Measurements from ENCODE around the gene MINDY4. TPM values are rescaled to one million over a fixed set of nuclear protein-coding genes. Genes with fewer than 3 reads are reported as not detected.
"Not testable (repeated sequence)": the region's sequence is repeated elsewhere in the genome, so short reads cannot be mapped to it uniquely, and the experiment has no call there.

The MINDY4 gene
- total RNA-seq, 1 experiment from 2014 or later, result 7.5 TPM

GRCh38 chr7:30796105-30796869 lies 25.1 kb downstream of the MINDY4 start:
- in situ Hi-C loops (cut with HindIII; ENCODE audit: low sequenced_read_pairs), result no loop called here
- DNase-seq (ENCODE audit: low spot score), result no peak

- no peak for DNase-seq (ENCODE audit: low spot score)
- in situ Hi-C loops (cut with HindIII; ENCODE audit: low sequenced_read_pairs), result no loop called here
Measured at GRCh38 chr7:30797176-30798040, 26.2 kb downstream of the MINDY4 start.

GRCh38 chr7:30799206-30799975 lies 28.2 kb downstream of the MINDY4 start:
- DNase-seq (ENCODE audit: low spot score), result peak; percentile 96
- in situ Hi-C loops (cut with HindIII; ENCODE audit: low sequenced_read_pairs), result no loop called here

- in situ Hi-C loops (cut with HindIII; ENCODE audit: low sequenced_read_pairs), result no loop called here
- DNase-seq (ENCODE audit: low spot score), result no peak
Measured at GRCh38 chr7:30799976-30800661, 28.9 kb downstream of the MINDY4 start.

- in situ Hi-C loops (cut with HindIII; ENCODE audit: low sequenced_read_pairs), result no loop called here
- peak; percentile 94 for DNase-seq (ENCODE audit: low spot score)
Measured at GRCh38 chr7:30800785-30801252, 29.6 kb downstream of the MINDY4 start.

- no peak for DNase-seq (ENCODE audit: low spot score)
- in situ Hi-C loops (cut with HindIII; ENCODE audit: low sequenced_read_pairs), result no loop called here
Measured at GRCh38 chr7:30802812-30803211, 31.6 kb downstream of the MINDY4 start.

- DNase-seq (ENCODE audit: low spot score), result no peak
- in situ Hi-C loops (cut with HindIII; ENCODE audit: low sequenced_read_pairs), result no loop called here
Measured at GRCh38 chr7:30804078-30804661, 33.0 kb downstream of the MINDY4 start.

- in situ Hi-C loops (cut with HindIII; ENCODE audit: low sequenced_read_pairs), result no loop called here
Measured at GRCh38 chr7:30805081-30805691, 34.0 kb downstream of the MINDY4 start.

GRCh38 chr7:30805931-30806330 lies 34.7 kb downstream of the MINDY4 start:
- in situ Hi-C loops (cut with HindIII; ENCODE audit: low sequenced_read_pairs), result no loop called here
- no peak for DNase-seq (ENCODE audit: low spot score)

More at GRCh38 chr7:30805081-30805691, 34.0 kb downstream of the MINDY4 start:
- DNase-seq (ENCODE audit: low spot score), result no peak

- DNase-seq (ENCODE audit: low spot score); in situ Hi-C loops (cut with HindIII; ENCODE audit: low sequenced_read_pairs): not testable (repeated sequence)
Measured at GRCh38 chr7:30807477-30807876, 36.3 kb downstream of the MINDY4 start.

- in situ Hi-C loops (cut with HindIII; ENCODE audit: low sequenced_read_pairs), result not testable (repeated sequence)
Measured at GRCh38 chr7:30807941-30808340, 36.7 kb downstream of the MINDY4 start.

GRCh38 chr7:30810986-30811385 lies 39.8 kb downstream of the MINDY4 start:
- in situ Hi-C loops (cut with HindIII; ENCODE audit: low sequenced_read_pairs), result no loop called here
- no peak for DNase-seq (ENCODE audit: low spot score)

More at GRCh38 chr7:30807941-30808340, 36.7 kb downstream of the MINDY4 start:
- not testable (repeated sequence) for DNase-seq (ENCODE audit: low spot score)

- DNase-seq (ENCODE audit: low spot score), result no peak
- in situ Hi-C loops (cut with HindIII; ENCODE audit: low sequenced_read_pairs), result no loop called here
Measured at GRCh38 chr7:30812676-30813075, 41.5 kb downstream of the MINDY4 start.

- no peak for DNase-seq (ENCODE audit: low spot score)
- in situ Hi-C loops (cut with HindIII; ENCODE audit: low sequenced_read_pairs), result no loop called here
Measured at GRCh38 chr7:30813466-30813865, 42.2 kb downstream of the MINDY4 start.

GRCh38 chr7:30814700-30815387 lies 43.6 kb downstream of the MINDY4 start:
- in situ Hi-C loops (cut with HindIII; ENCODE audit: low sequenced_read_pairs), result no loop called here

GRCh38 chr7:30815388-30815854 lies 44.2 kb downstream of the MINDY4 start:
- in situ Hi-C loops (cut with HindIII; ENCODE audit: low sequenced_read_pairs), result no loop called here
- DNase-seq (ENCODE audit: low spot score), result no peak

More at GRCh38 chr7:30814700-30815387, 43.6 kb downstream of the MINDY4 start:
- DNase-seq (ENCODE audit: low spot score), result peak; percentile 23

GRCh38 chr7:30815951-30816644 lies 44.9 kb downstream of the MINDY4 start:
- peak; percentile 68 for DNase-seq (ENCODE audit: low spot score)
- in situ Hi-C loops (cut with HindIII; ENCODE audit: low sequenced_read_pairs), result no loop called here

All from G401 (cell line).